Colon (tissue), 2 donors: ENCODE data around the gene ESRRB.

ENCODE experiments used
- FAIRE-seq: peaks from 2 replicates; lab custom pipeline; 2012; peaks lifted over from hg19 to GRCh38; lab: Jason Lieb, UNC
- donor health status: control.
- donor health status: control.

ESRRB gene

DNA sequence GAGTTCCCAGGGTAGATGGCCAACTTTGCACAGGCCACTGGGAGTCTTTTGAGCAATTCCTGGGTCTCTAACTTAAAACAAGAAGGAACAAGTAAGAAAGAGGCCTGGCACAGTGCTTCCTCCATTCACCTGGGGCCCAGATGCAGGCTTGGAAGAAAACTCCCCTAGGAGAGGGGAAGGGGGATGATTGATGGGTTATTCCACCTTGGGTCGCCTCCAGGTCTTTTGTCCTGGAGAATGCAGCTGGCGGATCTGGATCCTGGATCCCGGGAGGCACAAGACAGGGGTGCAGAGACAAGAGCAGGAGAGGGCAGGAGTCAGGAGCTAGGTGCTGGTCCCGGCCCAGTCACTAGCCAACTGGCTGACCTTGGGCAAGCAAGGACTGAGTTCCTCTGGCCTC lies 74.5 kb downstream of the ESRRB start:
- FAIRE-seq: no peak

DNA sequence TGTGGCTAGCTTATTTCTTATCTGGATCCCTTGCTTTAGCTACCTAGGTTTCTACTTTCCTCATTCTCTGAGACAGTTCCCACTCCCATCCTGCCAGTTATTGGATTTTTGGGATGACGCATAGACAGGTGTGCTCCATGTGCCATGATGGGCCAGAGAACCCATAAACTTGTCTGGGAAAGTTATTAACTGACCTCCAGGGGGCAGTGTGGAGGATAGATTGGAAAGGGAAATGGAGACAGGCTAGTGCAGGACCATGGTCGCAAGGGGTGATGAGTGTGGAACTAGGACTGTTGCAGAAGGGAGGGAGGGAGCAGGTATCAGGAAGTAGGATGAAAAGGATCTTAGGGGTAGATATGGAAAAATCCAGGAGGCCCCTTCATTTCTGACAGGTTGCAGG lies 80.3 kb downstream of the ESRRB start:
- no peak for FAIRE-seq

- FAIRE-seq: no peak
Observed at GRCh38 chr14:76456891-76457586, 81.1 kb downstream of the ESRRB start.

DNA sequence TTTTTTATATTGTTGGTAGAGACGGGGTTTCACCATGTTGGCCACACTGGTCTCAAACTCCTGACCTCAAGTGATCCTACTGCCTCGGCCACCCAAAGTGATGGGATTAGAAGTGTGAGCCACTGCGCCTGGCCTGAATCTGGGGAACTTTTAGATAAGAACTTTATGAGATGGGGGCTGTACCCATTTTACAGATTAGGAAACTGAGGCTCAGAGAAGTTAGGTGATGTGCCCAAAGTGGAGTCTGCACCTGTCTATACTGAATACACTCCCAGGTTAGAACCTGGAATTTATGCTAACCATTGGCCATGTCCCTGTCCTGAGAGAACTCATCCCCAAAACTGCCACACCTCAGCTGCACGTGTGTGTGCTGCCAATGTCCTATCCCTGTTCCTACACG lies 81.9 kb downstream of the ESRRB start:
- FAIRE-seq: no peak

- no peak for FAIRE-seq
Observed at GRCh38 chr14:76461886-76462285, 85.9 kb downstream of the ESRRB start.

GRCh38 chr14:76462330-76462729 lies 86.4 kb downstream of the ESRRB start:
- FAIRE-seq: no peak

DNA sequence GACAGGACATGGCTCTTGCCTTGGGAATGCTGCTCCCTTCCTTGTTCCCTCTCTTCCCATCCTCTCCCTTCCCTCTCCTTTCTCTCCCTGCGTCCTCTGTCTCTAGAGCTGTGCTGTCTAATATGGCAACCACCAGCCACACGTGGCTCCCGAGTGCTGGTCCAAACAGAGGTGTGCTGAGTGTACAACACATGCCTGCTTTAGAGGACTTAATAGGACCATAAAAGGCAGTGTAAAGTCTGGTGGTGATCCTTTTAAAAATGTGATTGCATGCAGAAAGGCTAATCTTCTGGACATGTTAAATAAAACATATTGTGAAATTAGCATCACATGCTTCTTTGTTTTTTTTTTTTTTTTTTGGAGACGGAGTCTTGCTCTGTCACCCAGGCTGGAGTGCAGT lies 87.2 kb downstream of the ESRRB start:
- no peak for FAIRE-seq

DNA sequence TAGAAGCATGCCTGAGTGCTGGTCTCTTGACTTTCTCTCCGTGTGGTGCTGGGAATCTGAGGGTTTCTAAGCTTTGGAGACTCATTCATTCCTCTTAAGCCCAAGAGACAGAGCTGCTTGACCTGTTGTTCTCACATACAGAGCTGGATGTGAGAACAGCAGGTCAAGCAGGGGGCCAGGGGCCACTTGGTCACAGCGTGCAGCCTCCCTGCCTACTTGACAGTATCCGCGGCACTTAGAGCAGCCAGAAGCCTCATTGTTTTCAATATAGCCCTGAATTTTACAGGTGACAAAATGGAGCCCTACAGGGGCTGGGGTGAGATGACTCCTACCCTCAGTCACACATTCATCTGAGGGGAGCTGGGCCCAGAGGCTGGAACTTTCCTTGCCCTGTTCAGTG lies 88.9 kb downstream of the ESRRB start:
- FAIRE-seq: no peak

- FAIRE-seq: no peak
Observed at GRCh38 chr14:76465664-76466063, 89.7 kb downstream of the ESRRB start.

- FAIRE-seq: no peak
Observed at GRCh38 chr14:76467711-76468155, 91.8 kb downstream of the ESRRB start.

DNA sequence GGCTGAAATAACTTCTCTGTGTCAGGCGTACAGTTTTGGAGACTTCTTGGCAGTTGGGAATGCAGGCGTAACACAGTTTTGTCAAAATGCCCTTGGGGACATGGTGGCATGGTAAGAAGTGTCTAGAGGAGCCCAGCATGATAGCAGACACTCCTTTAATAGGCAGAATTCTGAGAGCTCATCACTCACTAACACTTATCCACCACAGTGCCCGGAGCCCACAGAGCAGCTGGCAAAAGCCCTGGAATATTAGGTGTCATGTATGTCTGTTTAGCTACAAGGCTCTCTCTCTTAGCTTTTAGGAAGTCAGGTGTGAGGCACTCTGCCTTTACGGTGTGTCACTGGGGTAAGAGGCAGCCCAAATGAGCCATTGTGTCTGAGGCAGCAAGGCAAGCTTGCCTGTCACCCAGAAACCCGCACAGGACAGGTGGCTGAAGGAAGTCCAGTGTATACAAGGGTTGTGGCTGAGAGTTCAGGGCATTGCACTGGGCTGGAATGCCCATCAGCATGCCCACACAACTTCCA lies 96.3 kb downstream of the ESRRB start:
- FAIRE-seq: no peak

GRCh38 chr14:76473481-76474263 lies 97.7 kb downstream of the ESRRB start:
- no peak for FAIRE-seq

DNA sequence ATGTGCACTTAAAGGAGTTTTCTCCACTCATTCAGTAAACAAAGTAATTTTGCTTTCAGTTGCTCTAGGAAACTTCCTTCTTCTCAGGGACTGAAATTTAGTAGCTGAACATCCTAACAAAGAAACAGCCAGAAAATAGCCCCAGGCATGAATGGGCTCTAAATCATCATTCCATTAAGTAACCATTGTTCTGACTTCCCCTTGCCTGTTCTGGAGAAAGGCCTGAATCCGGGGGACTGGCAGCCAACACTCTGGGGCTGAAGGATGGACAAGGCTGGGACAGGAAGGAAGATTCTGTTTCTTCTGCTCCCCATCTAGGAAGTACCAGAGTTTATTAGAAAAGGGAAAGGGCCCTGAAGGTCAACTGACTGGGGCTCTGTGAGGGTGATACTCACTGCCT lies 104.5 kb downstream of the ESRRB start:
- FAIRE-seq: no peak

- FAIRE-seq: no peak
Observed at GRCh38 chr14:76484355-76484754, 108.4 kb downstream of the ESRRB start.

DNA sequence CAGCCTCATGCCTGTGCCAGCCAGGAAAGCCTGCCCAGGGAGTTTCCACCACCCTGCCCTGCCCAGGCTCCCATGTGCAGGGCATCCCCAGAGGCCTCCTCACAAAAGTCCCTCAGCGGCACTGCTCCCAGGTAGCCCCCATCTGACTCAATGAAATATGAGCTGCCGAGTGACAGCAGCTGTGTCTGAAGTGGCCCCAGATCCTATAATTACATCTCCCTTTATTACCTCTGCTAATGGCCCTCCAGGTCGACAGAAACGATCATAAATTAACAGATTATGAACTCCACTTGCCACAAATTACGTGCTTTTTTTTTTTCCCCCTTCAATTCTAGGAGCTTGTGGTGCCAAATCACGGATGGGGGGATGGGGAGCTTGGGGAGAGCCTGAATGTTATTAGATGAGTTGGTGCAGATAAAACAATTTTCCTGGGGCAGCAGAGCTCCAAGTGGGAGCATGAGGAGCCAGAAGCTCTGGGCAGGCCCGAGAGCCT lies 110.4 kb downstream of the ESRRB start:
- no peak for FAIRE-seq

GRCh38 chr14:76488551-76488950 lies 112.6 kb downstream of the ESRRB start:
- FAIRE-seq: no peak

DNA sequence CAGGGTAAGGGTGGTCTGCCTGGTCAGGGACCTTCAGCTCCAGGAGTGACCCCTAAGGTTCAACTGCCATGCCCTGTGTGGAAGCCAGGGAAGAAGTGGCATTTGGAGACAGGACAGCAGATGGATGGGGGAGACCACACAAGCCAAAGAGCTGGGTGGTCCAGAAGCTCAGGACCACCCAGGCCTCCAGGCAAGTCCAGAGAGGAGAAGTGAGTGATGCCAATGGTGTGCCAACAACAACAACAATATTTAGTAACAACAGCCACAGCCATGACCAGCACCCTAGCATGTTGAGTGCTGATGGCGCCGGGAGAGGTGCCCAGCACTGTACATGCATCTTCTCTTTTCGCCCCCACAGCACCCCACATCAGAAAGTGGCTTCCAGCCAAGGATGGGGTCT lies 113.7 kb downstream of the ESRRB start:
- FAIRE-seq: no peak

DNA sequence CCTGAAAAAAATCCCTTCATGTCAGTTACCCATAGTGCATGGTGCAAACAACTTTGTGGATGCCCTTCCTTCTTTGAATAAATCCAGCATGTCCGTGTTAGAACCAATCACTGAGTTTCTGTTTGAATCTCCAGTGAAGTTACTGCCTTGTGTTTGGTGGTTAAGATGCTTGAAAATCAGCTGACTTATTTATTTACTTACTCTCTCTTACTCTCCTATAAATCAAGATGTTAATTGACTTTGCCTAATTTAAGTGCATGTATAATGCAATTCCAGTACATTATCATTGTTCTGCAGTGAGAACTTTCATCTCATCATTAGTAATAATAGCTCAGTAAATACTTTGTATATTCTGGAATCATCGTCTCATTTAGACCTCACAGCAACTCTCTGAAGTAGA lies 114.2 kb downstream of the ESRRB start:
- no peak for FAIRE-seq

DNA sequence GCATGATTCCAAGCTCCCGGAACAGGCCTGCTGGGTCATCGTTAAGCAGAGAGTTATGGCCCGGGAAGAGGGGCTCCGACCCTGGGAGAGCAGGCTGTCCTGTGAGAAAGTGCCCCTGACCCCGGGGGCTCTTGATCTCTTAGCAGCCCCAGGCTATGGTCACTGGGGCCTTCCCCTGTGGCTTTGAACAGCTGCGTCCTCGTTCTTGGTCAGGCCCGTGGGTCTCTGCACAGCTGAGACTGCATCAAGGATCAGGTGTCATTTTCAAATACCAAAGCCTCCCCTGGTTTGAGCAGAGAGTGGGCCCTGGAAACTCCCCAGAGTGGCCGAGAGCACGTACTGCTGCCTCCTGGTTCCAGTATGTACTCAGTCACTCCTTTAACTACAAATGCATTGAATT lies 114.8 kb downstream of the ESRRB start:
- FAIRE-seq: no peak

DNA sequence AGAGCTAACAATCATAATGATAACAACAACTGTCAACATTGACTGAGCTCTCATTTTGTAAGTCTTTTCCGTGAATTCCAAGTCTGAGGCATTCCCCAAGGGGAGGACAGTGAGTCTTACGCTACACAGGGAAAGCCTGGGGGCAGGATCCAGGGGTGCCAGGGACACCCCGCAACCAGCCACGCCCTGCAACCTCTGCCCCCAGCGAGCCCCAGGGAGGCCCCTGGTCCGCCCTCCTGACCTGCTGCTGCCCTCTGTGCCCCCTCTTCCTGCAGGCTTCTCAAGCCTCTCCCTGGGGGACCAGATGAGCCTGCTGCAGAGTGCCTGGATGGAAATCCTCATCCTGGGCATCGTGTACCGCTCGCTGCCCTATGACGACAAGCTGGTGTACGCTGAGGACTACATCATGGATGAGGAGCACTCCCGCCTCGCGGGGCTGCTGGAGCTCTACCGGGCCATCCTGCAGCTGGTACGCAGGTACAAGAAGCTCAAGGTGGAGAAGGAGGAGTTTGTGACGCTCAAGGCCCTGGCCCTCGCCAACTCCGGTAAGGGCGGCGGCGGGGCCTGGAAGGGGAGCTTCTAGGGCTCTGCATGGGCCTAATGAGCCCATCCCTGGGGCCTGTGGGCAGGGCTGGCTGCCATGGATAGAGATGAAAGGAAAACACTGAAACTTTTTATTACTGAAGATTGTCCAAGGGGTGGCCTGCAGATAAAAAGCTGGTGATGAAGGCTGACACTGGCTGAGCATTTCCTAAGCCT lies 115.4 kb downstream of the ESRRB start:
- FAIRE-seq: no peak

DNA sequence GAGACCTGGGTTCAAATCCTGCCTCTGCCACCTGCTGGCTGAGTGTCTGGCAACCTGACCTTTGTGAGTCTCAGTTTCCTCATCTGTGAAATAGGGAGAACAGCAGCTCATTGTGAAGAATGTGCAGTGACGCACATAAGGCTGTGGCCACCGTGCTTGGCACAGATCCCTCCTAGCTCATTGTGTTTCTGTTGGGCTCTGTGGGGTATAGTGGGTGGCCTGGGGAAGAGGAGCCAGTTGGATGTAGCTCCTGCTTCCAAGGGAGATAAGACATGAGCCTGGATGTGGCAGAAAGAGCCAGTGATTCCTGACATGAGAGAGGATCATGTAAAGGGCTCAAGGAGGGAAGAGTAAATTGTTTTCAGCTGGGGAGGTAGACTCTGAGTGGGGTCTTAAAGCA lies 120.0 kb downstream of the ESRRB start:
- FAIRE-seq: no peak

DNA sequence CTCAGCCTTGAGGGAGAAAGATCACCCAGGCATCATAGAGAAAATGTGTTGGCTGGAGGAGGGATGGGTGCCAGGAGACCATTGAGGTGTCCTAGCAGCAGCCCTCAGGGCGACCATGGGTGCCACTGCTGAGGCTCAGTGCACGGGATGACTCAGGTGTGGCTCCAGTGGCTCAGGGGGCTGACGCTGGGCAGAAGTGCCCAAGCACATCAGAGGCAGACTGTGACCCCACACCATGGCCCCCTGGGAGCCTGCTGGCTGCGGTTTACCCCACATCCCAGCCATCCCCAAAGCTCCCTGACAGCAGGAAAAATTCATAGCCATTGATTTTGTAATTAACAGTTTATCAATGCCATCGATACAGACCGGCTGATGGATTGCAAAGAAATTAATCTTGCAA lies 120.7 kb downstream of the ESRRB start:
- no peak for FAIRE-seq
